ENCODE measurements around the gene TMEM132E. TPM values are rescaled to one million over a fixed set of nuclear protein-coding genes. Genes with fewer than 3 reads are reported as not detected.

The TMEM132E gene
- total RNA-seq, 1 experiment from 2014 or later, result 0.42 TPM

- H3K4me1 ChIP-seq (ENCODE audit: insufficient read depth, low read length), result peaks cover 28% of the 10 kb centered on the region; the same call in 1 of the 2 replicates
- no peak overlapping the region for H2BK15ac ChIP-seq (ENCODE audit: low read depth, low read length)
- H3K9ac ChIP-seq (ENCODE audit: extremely low read depth, insufficient read length, low read length), result no peak overlapping the region
- peaks cover 0 to 2% of the 10 kb centered on the region in 2 experiments; a peak in 1 of 5 replicates for H3K9me3 Mint-ChIP-seq
- no peak overlapping the region for H4K91ac ChIP-seq (ENCODE audit: insufficient read length, low read depth, low read length)
- DNase-seq, result no peak
- no CpG with 5 or more reads among the region's 6 CpGs for WGBS (ENCODE audit: extremely low coverage, insufficient read length, low lambda C conversion rate)
- no peak overlapping the region for H3K4me2 ChIP-seq (ENCODE audit: insufficient read depth, insufficient read length, low read length)
- no peaks in the 10 kb centered on the region for H3K79me1 ChIP-seq (ENCODE audit: insufficient read depth, low read depth, low read length, poor library complexity, severe bottlenecking)
- peaks cover 77 to 80% of the 10 kb centered on the region in 2 experiments for H3K4me1 Mint-ChIP-seq
- H2BK5ac ChIP-seq (ENCODE audit: insufficient read length, low read length), result no peak overlapping the region
- no peaks in the 10 kb centered on the region for H3K9me3 ChIP-seq (ENCODE audit: control insufficient read depth, low read depth, low read length)
- no peak overlapping the region for H3K56ac ChIP-seq (ENCODE audit: insufficient read length, low read depth, low read length)
- no peak for TF ChIP-seq CTCF (conservative IDR thresholded peaks at IDR 0.05)
- H3T11ph ChIP-seq (ENCODE audit: low read length), result no peak overlapping the region
- no peak overlapping the region for H3K4ac ChIP-seq (ENCODE audit: low read depth, low read length)
- no peaks in the 10 kb centered on the region; the same call in 1 of the 2 replicates for H3K27me3 ChIP-seq (ENCODE audit: insufficient read depth, low read length)
- no peak overlapping the region for H3K4me3 Mint-ChIP-seq
- H4K8ac ChIP-seq (replicated peaks; ENCODE audit: insufficient read length, low read depth, low read length), result no peak overlapping the region
- no peak overlapping the region for H3K18ac ChIP-seq (ENCODE audit: insufficient read length, low read depth, low read length)
- no peak overlapping the region for H3K27ac ChIP-seq (ENCODE audit: insufficient read length, low read depth, low read length)
- no peak overlapping the region for H2BK12ac ChIP-seq (ENCODE audit: insufficient read length, low read depth, low read length)
- no peaks in the 10 kb centered on the region for H3K79me2 ChIP-seq (ENCODE audit: insufficient read depth, low read length)
- no peak overlapping the region for H3K23ac ChIP-seq (ENCODE audit: insufficient read length, low read depth, low read length)
- no peak overlapping the region for H3K27ac Mint-ChIP-seq
- no peaks in the 10 kb centered on the region for H3K36me3 Mint-ChIP-seq (ENCODE audit: insufficient read depth in 1 of 3, low read depth in 3 of 3)
- H4K20me1 ChIP-seq (ENCODE audit: control insufficient read depth, insufficient read depth, insufficient read length), result no peaks in the 10 kb centered on the region
- no peak overlapping the region for H3K14ac ChIP-seq (ENCODE audit: insufficient read depth, low read length)
- peaks cover 33% of the 10 kb centered on the region for H3K27me3 Mint-ChIP-seq (ENCODE audit: low read depth)
- no peaks in the 10 kb centered on the region for H3K23me2 ChIP-seq (ENCODE audit: insufficient read length, low read depth, low read length, poor library complexity, severe bottlenecking)
- no peak overlapping the region for H2BK20ac ChIP-seq (ENCODE audit: low read depth, low read length, poor library complexity, severe bottlenecking)
- H2AK5ac ChIP-seq (ENCODE audit: insufficient read length, low read length), result no peak overlapping the region
- no peak overlapping the region for H2AFZ ChIP-seq (ENCODE audit: low read length)
- no peak overlapping the region for H4K5ac ChIP-seq (ENCODE audit: insufficient read length, low read depth, low read length)
- no peak overlapping the region for H2BK120ac ChIP-seq (ENCODE audit: low read depth, low read length, poor library complexity, severe bottlenecking)
Observed at GRCh38 chr17:34610506-34610905, 31.1 kb downstream of the TMEM132E start.
